Retinal pigment epithelial cell (primary cell): Measurements from ENCODE around the gene CLSTN2.

Source experiments
- DNase-seq: peaks from one replicate; pipeline ENCODE4 v3.0.0-alpha.2; 2010; ENCODE audit warnings: low read depth
- H3K4me3 ChIP-seq: 2 replicates; pipeline ENCODE4 v1.5.1; 2011; ENCODE audit warnings: mild to moderate bottlenecking, low read length, control low read depth, moderate library complexity
- CTCF ChIP-seq: conservative IDR thresholded peaks from 2 replicates; pipeline ENCODE4 v1.5.1; 2011; ENCODE audit warnings: low read depth, low read length, control low read depth, inconsistent platforms

Gene CLSTN2

GRCh38 chr3:140342668-140343067 is 407.7 kb downstream of the CLSTN2 start:
- no peak for TF ChIP-seq CTCF
- no peak for DNase-seq
- no peak overlapping the region for H3K4me3 ChIP-seq

GRCh38 chr3:140343211-140344081 is 408.5 kb downstream of the CLSTN2 start:
- TF ChIP-seq CTCF = no peak
- no peak for DNase-seq
- H3K4me3 ChIP-seq = no peak overlapping the region

GRCh38 chr3:140344082-140344454 is 409.1 kb downstream of the CLSTN2 start:
- DNase-seq = no peak
- no peak overlapping the region for H3K4me3 ChIP-seq
- no peak for TF ChIP-seq CTCF

- H3K4me3 ChIP-seq = no peak overlapping the region
- no peak for DNase-seq
- TF ChIP-seq CTCF = no peak
Observed at GRCh38 chr3:140344601-140345205, 409.7 kb downstream of the CLSTN2 start.

GRCh38 chr3:140347151-140347550 is 412.2 kb downstream of the CLSTN2 start:
- no peak for DNase-seq
- H3K4me3 ChIP-seq = no peak overlapping the region
- TF ChIP-seq CTCF = no peak

GRCh38 chr3:140349938-140350337 is 415.0 kb downstream of the CLSTN2 start:
- no peak for TF ChIP-seq CTCF
- H3K4me3 ChIP-seq = no peak overlapping the region

GRCh38 chr3:140351466-140351865 is 416.5 kb downstream of the CLSTN2 start:
- no peak for TF ChIP-seq CTCF
- H3K4me3 ChIP-seq = no peak overlapping the region
- DNase-seq = no peak

More at GRCh38 chr3:140349938-140350337, 415.0 kb downstream of the CLSTN2 start:
- no peak for DNase-seq
